Stimulated activated CD4-positive, alpha-beta T cell treated with anti-CD3 and anti-CD28 coated beads, Interleukin-12 subunit alpha, Interleukin-12 subunit beta, amount 100 ng/mL, for 24 hours (primary cell): Measurements from ENCODE around the gene ARMC2.
"Not testable (repeated sequence)": the region's sequence is repeated elsewhere in the genome, so short reads cannot be mapped to it uniquely, and the experiment has no call there.

Source experiments
- DNase-seq, 2 experiments: peaks; one replicate each; pipeline ENCODE4 v3.0.0-alpha.2; 2020; ENCODE audit warnings: low read depth in 2 of 2

ARMC2 gene

DNA sequence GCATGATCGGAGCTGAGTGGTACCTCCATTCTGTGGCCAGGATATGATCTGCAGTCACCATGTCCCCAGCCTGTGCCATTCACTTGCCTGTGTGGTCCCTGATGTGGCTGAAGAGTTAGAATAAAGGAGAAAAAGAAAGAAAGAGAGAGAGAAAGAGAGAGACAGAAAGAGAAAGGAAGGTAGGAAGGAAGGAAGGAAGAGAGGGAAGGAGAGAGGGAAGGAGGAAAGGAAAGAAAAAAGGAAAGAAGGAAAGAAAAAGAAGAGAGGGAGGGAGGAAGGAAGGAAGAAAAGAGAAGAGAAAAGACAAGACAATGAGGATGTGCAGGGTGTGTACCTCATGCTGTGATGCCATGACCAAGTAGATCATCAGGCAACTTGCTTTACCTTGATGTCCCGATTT lies 22.1 kb downstream of the ARMC2 start:
- no peak for DNase-seq

DNA sequence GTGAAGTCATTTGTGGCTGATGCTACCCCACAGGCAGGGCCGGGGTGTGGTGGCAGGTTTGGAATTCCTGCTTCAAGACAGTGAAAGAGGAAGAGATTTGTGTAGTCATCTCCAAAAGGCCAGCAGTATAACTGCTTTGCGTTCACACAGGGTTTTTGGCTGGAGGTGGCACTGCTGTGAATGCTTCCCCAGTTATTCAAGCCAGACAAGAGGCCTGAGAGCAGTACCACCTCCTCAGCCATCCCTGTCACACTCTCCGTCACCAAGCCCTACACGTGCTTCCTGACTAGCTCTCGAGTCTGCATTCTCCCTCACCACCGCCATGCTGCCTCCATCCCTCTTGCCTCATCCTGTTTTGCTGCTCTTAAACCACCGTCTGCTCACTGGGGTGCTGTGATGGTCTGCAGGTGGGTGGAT lies 23.9 kb downstream of the ARMC2 start:
- DNase-seq, result no peak

DNA sequence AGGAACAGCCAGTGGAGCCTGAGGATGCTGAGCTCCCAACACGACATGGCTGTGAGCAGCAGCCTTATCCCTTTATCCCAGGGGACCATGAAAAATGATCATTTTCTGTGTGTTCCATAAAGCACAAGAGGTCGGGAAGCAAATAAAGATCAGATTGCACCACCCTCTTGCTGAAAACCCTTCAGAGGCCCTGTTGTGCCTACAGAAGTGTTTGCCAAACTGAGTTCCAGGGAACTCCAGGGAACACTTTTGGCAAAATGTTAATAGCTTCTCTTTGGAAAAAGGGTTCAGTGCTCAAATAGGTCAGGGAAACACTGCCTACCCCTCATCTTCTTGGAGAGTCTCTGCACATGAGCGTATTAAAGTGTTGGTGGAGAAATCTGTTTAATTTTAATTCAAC lies 24.4 kb downstream of the ARMC2 start:
- DNase-seq, result no peak

DNA sequence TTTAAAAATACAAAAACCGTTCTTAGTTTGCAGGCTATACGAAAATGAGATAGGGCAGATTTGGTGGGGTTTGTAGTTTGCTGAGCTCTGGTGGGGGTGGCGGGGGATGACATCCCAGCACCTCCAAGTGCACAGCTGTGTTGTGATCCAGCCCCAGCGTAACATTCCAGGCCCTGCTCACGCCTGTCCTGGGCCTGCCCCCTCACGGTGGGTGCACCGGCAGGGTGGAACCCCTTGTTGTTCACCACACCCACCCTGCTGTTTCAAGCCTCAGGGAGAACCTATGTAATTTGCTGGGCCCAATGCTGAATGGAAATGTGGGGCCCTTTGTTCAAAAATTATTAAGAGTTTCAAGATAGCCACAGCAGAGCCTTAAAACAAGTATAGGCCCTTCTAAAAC lies 25.0 kb downstream of the ARMC2 start:
- DNase-seq, result no peak

DNA sequence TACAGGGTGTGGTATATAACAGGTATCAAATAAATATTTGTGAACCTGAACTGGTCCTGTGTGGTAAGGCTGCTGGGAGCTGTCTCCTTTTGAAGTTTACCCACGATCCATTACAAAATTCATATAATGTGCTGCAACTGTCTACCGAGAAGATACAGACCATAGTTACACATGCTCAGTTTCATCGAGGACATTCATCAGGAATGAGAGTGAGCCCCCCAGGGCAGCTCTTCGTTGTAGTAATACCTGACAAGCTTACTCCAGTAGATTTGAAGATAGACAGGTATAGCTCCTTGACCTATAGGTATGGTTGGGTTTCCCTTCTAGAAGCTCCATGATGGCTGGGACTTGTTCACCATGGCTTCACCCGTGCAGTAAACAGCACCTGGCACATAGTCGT lies 25.7 kb downstream of the ARMC2 start:
- DNase-seq, result no peak

DNA sequence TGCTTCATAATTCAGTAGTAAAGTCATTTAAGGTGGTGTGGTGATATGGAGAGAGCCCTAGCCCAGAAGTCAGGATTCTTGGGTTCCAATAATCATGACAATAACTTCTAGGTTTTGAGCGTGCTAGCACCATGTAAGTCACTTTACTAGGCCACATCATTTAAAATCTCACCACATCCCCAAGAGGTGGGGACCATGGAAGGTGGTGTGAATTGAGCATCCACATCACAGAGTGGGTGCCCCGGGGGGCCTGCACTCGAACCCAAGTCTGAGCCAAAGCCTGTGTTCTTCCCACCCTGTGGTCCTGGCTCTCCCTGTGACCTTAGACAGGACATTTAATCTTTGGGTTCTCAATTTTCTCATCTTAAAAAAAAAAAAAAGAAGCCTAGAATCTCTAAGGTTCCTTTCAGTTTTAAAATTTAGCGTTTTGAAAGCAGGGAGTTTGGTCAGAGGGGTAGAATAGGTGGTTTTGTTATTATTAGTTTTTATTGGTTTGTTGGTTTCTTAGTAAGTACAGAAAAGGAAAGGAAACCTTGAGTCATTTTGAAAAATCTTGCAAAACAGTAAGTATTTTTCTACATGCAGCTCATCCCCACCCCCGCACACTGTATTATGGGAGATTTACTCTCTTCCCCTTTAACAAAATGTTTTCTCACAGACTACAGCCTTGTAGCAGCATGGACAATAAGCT lies 26.4 kb downstream of the ARMC2 start:
- DNase-seq, result peak in 1 of 2 experiments; percentile 47

DNA sequence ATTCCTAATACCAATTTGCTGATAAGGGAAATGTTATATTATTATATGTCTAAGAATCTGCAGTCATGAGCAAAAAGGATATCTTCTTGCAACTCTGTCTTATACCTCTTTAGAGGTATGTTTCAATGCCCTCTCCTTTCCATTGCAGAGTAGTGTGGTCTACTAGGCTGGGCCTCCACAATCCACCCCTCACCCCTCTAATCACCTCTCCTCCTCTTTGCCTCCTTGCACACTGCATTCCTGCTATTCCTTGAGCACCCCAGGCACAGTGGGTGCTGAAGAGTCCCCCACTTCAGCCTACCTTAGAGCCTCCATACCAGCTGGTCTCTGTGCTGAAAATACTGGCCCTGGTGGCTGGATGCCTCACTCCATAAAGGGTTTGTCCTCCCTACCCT lies 26.9 kb downstream of the ARMC2 start:
- no peak for DNase-seq

DNA sequence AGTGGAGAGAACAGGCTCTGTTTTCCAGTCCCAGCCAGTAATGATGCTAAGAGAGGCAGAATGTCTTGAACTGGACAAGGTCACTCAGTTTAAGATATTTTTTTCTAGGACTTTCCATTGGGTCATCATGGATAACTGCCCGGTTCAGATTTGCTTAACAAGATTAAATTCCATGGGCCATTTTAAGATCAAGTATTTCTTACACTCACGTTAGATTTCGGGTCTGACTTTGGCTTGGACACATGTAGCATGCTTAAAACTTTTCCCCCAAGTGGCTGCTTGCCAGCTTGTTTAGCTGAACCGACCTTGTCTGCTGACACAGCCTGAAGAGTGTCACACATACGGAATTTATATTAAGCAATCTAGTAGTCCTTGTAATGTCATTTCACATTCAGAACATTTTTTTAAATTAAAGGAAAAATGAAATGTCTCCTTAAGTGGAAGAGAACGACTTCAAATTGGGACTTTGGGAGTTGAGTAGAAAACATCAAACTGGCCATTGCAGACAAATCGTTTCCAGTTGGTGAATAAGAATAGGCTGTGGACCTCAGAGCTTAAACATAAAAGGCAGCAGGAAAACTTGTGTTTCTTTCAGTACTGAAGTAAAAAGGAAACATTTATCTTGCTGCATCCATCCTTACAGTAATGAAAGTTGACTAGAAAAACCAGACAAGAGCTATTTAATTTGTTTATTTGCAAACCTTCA lies 29.0 kb downstream of the ARMC2 start:
- no peak for DNase-seq

DNA sequence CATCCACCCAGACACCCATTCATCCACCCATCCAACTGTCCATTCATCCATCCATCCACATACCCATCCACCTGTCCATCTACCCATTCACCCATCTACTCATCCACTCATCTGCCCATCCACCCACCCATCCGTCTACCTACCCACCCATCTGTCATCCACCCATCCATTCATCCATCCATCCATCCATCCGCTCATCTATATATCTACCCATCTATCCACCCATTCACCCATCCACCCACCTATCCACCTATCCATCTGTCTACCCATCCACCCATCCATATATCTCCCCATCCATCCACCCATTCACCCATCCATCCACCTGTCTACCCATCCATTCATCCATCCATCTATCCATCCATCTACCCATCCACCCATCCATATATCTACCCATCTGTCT lies 30.7 kb downstream of the ARMC2 start:
- DNase-seq, result no peak

DNA sequence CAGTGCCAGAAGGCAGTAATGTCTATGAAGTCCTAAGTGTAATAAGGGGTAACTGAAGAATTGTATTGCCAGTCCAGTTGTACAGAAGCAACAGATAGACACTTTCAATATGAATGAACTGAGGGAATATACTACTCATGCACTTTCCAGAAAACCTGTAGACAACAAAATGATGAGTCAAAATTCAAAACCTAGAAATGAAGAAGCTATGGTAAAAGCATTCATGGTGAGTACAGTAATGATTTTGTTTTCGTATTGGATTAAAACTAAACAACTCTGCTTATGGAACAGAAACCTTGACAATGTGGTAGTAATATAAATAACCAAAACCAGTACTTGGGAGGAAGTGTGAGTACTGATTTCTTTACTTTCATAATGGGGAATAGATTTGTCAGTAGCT lies 35.0 kb downstream of the ARMC2 start:
- DNase-seq, result no peak

DNA sequence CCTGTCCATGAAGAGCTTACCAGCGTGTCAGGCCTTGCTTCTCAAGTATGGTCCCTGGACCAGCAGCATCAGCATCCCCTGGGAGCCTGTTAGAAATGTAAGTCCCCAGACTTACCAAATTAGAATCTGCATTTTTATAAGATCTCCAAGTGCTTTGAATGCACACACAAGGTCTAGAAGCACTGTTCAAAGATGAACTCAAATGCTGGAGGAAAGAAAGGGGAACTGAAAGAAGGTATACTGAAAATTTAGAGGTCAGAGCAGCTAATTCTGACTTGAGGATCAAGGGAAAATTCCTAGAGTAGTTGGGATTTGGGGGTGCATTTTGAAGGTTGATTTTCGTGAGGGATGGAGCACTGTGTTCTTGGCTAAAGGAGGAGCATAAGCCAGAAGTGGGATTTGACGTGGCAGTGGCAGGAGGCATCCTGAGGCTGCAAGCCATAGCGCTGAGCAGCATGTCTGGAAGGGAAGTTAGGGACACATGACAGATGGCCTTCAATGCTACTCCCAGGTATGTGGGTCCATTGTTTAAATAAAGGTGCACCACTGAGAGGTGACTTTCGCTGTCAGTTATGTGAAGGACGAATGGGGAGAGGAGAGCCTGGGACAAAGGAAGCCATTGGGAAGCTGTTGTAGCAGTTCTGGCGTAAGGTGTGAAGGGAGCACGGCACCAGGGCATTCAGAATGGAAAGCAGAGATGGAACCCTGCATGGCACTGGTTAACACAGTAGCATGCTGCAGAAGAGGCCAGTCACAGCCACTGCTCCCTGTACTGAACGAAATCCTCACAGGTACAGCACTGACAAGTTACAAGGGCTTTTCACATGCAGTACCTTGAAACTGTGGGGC lies 36.2 kb downstream of the ARMC2 start:
- DNase-seq, result no peak

DNA sequence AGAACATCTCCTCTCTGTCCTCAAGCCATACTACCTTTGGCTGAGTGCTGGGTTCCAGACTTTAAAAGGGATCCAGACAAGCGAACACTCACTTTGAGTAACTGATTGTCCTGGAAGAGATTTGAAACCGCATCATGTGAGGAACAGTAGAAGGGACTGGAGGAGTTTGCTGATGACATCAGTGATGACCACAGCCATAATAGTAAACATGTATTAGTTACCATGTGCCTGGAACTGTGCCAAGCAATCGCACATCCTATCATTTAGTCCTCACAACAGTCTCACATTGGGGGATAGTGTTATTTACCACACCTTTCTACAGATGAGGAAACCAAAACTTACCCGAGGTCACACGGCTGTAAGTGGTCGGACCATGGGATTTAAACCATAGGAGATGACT lies 39.8 kb downstream of the ARMC2 start:
- no peak for DNase-seq

DNA sequence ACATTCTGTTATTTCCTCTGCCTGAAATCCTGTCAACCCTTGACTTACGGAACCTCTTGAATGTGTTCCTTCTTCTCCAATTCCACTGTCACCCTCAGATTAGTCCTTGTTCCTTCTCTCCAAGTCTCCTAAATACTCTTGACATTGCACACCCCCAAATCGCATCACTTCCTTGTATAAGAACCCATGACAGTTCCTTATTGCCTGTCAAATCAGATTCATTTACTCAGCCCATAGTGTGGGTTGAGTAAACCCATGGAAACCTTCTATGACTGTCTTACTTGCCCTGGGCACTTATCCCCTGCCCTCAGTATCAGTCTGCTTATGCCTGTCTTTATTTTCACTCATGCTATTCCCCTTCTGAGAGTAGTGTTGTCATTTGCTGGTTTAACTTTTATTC lies 40.5 kb downstream of the ARMC2 start:
- no peak for DNase-seq

DNA sequence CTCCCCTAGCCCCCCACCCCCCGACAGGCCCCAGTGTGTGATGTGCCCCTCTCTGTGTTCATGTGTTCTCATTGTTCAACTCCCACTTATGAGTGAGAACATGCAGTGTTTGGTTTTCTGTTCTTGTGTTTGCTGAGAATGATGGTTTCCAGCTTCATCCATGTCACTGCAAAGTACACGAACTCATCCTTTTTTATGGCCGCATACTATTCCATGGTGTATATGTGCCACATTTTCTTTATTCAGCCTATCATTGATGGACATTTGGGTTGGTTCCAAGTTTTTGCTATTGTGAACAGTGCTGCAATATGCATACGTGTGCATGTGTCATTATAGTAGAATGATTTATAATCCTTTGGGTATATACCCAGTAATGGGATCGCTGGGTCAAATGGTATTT lies 42.7 kb downstream of the ARMC2 start:
- DNase-seq, result not testable (repeated sequence)

DNA sequence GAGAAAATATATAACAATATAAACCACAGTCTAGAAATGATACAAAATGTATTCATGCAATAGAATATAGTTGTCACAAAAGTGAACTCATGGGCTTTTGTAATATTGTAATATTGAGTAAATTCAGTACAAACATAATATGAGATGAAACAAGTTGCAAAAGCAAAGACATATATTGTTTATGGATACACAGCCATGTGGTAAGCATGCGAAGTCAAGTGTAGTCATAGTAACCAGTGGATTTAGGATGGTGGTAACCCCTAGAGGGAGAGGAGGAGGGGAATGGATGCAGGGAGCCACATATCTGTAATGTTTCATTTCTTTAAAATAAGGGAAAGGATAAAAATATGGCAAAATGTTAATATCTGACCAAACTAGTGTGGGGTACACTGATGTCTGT lies 47.3 kb downstream of the ARMC2 start:
- DNase-seq, result no peak

DNA sequence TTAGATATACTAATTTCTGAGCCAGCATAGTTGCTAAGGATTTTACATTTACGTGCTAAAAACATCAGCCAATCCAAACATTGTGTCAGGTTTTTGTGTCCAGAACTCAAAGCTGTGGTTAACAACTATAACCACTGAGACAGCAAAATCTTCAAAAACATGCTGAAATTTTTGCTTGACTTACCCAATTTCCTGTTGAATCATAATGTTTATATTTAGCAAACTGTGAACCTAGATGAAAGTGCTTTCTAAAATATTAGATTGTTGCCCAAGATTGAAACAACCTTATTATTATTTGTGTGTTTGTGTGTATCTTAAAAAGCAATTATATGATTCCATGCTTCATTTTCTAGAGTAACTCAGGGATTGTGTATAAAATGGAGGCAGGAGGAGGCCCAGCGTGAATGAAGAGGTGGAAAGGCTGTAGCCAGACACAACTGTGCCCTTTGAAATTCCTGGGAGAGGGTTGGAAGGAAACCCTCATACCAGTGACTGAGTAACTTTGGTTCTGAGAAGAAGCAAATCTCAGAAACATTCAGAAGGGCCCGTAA lies 48.0 kb downstream of the ARMC2 start:
- no peak for DNase-seq

DNA sequence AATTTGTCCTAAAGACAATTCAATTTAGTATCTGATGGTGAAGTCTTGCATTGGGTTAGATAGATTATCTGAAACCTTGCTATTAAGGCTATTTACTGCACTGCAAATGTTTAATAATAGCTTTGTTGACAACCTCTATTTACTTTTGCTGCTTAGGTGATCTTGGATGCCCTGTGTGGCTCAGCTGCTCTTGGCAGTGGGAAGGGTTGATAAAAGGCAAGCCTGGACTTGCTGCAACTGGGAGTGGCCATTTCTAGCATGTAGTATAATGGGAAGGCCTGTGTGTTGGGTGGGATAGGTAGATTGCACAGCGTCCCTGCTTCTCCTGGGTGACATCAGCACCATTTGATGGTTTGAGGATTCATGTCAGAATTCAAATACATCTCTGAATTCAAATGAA lies 49.1 kb downstream of the ARMC2 start:
- DNase-seq, result no peak

DNA sequence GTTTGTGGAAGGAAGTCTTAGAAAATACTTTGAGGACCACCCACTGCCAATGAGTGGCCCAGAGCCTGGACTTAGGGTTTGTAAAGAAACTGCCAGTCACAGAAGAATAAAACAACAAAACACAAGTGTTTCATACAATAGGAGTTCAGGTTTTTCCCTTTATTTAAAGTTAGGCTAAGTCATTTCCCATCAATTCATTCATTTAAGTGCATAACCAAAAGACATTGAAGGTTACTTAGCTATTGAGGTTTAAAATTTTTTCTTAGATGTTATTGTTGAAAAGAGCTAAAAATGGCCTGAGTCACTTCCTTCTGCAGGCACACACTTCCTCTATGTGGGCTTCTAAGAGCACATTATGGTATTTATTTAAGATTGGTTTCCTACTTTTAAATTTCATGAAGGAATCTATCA lies 54.2 kb downstream of the ARMC2 start:
- no peak for DNase-seq

DNA sequence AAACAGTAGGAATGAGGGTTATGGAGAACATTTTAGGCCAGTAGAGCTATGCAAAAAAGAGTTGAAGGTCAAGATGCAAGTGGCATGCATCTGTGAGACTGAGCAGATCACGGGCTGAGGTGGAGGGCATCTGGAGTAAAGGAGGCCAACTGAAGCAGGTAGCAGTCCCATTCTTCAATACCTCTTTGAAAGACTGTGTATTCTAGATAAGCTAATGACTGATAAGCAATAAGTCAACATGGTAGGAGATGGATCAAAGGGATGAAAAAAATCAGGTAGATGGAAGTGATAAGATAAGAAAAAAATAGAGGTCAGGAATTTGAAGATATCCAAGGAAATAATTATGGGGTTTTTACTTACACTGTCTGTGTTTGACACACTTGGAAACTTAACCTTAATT lies 55.6 kb downstream of the ARMC2 start:
- DNase-seq, result no peak

DNA sequence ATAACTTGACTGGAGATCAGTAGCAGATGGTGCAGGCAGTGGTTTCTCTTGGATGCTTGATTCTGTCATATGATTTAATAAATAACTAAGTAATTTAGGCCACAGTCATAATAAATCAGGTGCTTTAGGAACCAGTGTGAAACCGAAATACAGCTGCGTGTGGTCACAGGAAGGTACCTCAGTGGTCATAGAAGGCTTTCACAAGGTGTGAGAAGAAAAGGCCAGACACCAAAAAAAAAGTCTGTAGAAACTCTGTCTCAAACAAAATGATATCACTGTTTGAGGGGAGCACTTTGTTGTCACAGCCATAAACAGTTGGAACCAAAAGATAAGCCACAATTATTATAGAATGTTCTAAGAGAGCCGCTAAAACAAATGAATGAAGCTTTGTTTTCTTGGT lies 56.5 kb downstream of the ARMC2 start:
- no peak for DNase-seq

DNA sequence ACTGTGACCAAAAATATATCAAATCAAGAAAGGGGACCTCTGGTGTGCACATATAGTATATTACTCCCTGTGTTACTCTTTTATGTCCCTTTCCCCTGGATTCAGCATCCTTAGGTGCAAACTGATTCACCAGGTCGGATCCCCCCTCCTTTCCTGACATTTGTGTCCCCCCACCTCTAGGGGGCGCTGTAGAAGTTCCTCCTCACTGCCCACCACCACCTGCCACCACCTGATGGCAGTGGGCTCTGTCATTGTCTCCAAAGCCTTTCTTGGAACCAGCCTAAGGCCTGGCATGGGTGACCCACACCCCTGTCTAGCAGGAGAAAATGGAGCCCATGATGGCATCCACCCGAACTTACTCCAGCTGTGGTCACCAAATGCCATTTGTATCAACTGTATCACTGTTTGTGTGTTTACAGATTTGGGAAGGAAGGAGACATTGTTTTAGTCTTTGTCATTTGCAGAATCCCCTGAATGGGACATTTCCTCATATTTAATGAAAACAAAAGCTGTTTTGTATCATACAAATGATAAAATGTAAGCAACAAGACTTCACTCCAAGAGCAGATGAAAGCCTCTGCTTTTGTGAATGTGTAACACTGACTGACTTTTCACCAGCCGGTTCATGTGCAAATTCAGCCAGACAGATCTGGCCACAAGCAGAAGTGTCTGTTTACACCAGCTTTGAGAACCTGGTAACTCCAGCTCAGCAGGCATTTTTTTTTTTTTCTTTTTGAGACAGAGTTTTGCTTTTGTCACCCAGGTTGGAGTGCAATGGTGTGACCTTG lies 66.2 kb downstream of the ARMC2 start:
- DNase-seq, result peak in 1 of 2 experiments; percentile 12

DNA sequence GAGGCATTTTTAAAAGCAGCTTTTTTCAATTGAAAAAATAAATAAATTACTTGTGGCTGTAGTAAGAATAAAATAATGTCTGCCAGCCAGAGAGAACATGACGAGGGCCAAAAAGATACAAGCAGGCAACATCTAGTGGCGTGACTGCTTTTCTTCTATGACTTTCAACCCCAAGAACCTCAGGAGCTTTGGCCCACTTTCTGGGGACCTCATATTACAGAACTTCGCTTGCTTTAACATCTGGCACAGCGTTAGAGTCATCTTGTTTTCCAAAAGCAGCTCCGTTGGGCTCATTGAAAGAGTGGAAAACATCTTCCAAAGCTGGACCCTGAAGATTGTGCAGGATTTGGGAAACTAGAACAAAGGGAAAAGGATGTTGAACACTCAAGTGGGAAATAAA lies 67.0 kb downstream of the ARMC2 start:
- no peak for DNase-seq
